PFSK-1 (cell line): ENCODE results near the gene DOLPP1.

Source experiments
- FOXP2 ChIP-seq: optimal IDR thresholded peaks from 2 replicates; pipeline ENCODE3; 2011; ENCODE audit warnings: borderline replicate concordance, control low read depth, inconsistent platforms; ENCODE audit not compliant: insufficient read depth; ENCODE audit errors: extremely low read length, extremely low read depth
- POLR2AphosphoS5 ChIP-seq: IDR thresholded peaks from 2 replicates; pipeline ENCODE4 v1.6.1; 2012; ENCODE audit warnings: low read depth, mild to moderate bottlenecking, control low read depth, low read length, moderate library complexity
- SIN3A ChIP-seq: IDR thresholded peaks from 2 replicates; pipeline ENCODE4 v1.6.1; 2012; ENCODE audit warnings: mild to moderate bottlenecking, low read length, moderate library complexity, borderline replicate concordance; ENCODE audit not compliant: insufficient read depth
- TAF1 ChIP-seq: IDR thresholded peaks from 2 replicates; pipeline ENCODE4 v1.6.1; 2012; ENCODE audit warnings: low read length, control low read depth, borderline replicate concordance; ENCODE audit not compliant: insufficient read depth
- TF ChIP-seq, protein P1 (sequence below), 2 experiments: IDR thresholded peaks; 2 replicates each; pipeline versions ENCODE4 v1.6.1 to v1.8.0; 2011 to 2012; ENCODE audit warnings: low read depth in 2 of 2, low read length in 2 of 2, control low read depth in 1 of 2, inconsistent platforms in 1 of 2, mild to moderate bottlenecking in 1 of 2, moderate library complexity in 1 of 2; ENCODE audit not compliant: insufficient read depth in 1 of 2

Gene DOLPP1

GRCh38 chr9:129108083-129108804 lies 27.3 kb downstream of the DOLPP1 start:
- no peak for TF ChIP-seq SIN3A
- TF ChIP-seq FOXP2, result no peak
- TF ChIP-seq, protein P1, sequence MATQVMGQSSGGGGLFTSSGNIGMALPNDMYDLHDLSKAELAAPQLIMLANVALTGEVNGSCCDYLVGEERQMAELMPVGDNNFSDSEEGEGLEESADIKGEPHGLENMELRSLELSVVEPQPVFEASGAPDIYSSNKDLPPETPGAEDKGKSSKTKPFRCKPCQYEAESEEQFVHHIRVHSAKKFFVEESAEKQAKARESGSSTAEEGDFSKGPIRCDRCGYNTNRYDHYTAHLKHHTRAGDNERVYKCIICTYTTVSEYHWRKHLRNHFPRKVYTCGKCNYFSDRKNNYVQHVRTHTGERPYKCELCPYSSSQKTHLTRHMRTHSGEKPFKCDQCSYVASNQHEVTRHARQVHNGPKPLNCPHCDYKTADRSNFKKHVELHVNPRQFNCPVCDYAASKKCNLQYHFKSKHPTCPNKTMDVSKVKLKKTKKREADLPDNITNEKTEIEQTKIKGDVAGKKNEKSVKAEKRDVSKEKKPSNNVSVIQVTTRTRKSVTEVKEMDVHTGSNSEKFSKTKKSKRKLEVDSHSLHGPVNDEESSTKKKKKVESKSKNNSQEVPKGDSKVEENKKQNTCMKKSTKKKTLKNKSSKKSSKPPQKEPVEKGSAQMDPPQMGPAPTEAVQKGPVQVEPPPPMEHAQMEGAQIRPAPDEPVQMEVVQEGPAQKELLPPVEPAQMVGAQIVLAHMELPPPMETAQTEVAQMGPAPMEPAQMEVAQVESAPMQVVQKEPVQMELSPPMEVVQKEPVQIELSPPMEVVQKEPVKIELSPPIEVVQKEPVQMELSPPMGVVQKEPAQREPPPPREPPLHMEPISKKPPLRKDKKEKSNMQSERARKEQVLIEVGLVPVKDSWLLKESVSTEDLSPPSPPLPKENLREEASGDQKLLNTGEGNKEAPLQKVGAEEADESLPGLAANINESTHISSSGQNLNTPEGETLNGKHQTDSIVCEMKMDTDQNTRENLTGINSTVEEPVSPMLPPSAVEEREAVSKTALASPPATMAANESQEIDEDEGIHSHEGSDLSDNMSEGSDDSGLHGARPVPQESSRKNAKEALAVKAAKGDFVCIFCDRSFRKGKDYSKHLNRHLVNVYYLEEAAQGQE (IDR thresholded peaks at IDR 0.05; ENCODE audit: insufficient read depth in 1 of 2, low read depth in 2 of 2, low read length in 2 of 2), result no peak
- TF ChIP-seq POLR2AphosphoS5, result no peak
- no peak for TF ChIP-seq TAF1

- TF ChIP-seq FOXP2 (no peak), TAF1 (no peak), SIN3A (no peak), POLR2AphosphoS5 (no peak)
- TF ChIP-seq, protein P1 (IDR thresholded peaks at IDR 0.05; ENCODE audit: insufficient read depth in 1 of 2, low read depth in 2 of 2, low read length in 2 of 2), result no peak
Observed at GRCh38 chr9:129108805-129109536, 28.1 kb downstream of the DOLPP1 start.

DNA sequence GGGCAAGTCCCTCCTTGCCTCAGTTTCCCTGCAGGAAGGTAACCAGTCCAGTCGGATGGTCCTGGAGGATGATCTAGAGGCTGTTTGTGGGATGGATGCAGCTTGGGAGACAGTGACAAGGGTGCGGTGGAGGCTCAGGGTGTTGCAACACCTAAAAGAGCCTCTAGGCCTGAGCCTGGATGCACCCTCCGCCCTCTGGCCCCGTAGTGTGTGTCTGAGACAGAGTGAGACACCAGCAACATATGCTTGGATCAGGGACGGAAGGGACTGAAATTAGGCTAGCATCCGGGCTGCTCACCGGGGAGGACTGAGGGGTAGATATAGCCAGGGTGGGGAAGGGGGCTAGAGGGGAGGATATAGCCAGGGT lies 28.6 kb downstream of the DOLPP1 start:
- no peak for TF ChIP-seq POLR2AphosphoS5
- TF ChIP-seq, protein P1 (IDR thresholded peaks at IDR 0.05; ENCODE audit: insufficient read depth in 1 of 2, low read depth in 2 of 2, low read length in 2 of 2), result no peak
- no peak for TF ChIP-seq TAF1
- no peak for TF ChIP-seq FOXP2
- no peak for TF ChIP-seq SIN3A

DNA sequence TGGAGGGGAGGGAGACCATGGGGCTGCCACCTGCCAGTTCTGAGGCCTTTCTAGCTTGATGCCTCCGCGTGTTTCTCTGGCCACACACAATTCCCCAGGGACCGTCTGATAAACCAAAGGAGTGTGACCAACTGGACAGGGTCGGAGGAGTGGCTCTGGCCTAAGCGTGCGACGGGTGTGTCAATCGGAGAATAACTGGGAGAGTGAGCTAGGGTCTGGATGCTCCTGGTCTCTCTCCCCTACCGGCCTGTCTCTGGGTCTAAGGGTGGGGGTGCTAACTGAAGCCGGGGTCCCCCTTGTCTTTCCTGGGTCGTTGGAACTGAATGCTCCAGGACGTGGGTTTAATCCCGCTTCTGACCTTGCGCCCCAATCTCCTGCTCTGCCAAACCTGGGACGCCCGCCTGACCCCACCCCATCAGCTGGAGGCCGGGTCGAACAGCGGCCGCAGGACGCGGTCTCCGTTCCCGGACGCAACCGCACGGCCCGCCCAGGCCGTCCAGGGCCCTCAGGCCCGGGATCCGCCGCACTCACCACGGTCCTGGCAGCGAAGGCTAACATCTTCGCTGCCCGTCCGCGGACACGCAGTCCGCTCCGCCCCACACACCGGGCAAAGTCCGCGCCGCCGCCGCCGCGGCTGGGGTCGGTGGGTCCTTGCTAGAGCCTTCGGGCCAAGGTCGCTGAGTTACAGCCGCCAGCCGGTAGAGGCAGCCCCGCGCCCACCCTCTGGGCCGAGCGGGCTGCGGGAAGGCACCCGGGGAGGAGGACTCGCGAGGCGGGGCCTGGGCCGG lies 29.2 kb downstream of the DOLPP1 start:
- TF ChIP-seq POLR2AphosphoS5, result no peak
- TF ChIP-seq TAF1, result no peak
- no peak for TF ChIP-seq SIN3A
- no peak for TF ChIP-seq FOXP2
- TF ChIP-seq, protein P1 (IDR thresholded peaks at IDR 0.05; ENCODE audit: insufficient read depth in 1 of 2, low read depth in 2 of 2, low read length in 2 of 2), result no peak
